NCI-H1092 treated with DMSO at 0.1 percent for 48 hours (cell line): ENCODE data around the gene MSH5.

ENCODE experiments used
- DNase-seq: peaks from one replicate; lab custom pipeline; 2025; lab: John Stamatoyannopoulos, UW

MSH5 gene

GRCh38 chr6:31760790-31761189 is 21.0 kb downstream of the MSH5 start:
- no peak for DNase-seq

GRCh38 chr6:31761343-31761742 is 21.5 kb downstream of the MSH5 start:
- DNase-seq, result no peak

- no peak for DNase-seq
These were observed 22.6 kb downstream of the MSH5 start, which contains the start of gene SAPCD1 for GRCh38 chr6:31762356-31762755. SAPCD1 (plus strand) TSS chr6:31762656; CDS start chr6:31763055, 399 bp downstream.

GRCh38 chr6:31762878-31763618 is 23.2 kb downstream of the MSH5 start:
- no peak for DNase-seq

GRCh38 chr6:31763619-31763940 is 23.8 kb downstream of the MSH5 start:
- no peak for DNase-seq

- DNase-seq, result no peak
These were observed 24.4 kb downstream of the MSH5 start for GRCh38 chr6:31764198-31764597.

- no peak for DNase-seq
These were observed 25.7 kb downstream of the MSH5 start for GRCh38 chr6:31765559-31765909.

GRCh38 chr6:31765910-31766794 is 26.3 kb downstream of the MSH5 start:
- no peak for DNase-seq

GRCh38 chr6:31767096-31767645 is 27.4 kb downstream of the MSH5 start:
- DNase-seq, result no peak

- DNase-seq, result no peak
These were observed 28.8 kb downstream of the MSH5 start for GRCh38 chr6:31768363-31769257.

- DNase-seq, result no peak
These were observed 30.0 kb downstream of the MSH5 start for GRCh38 chr6:31769684-31770371.

GRCh38 chr6:31770860-31771259 is 31.1 kb downstream of the MSH5 start:
- no peak for DNase-seq

GRCh38 chr6:31771992-31772358 is 32.2 kb downstream of the MSH5 start:
- no peak for DNase-seq

- no peak for DNase-seq
These were observed 35.4 kb downstream of the MSH5 start for GRCh38 chr6:31775184-31775583.

- no peak for DNase-seq
These were observed 36.1 kb downstream of the MSH5 start for GRCh38 chr6:31775633-31776484.

GRCh38 chr6:31776485-31776988 is 36.7 kb downstream of the MSH5 start:
- DNase-seq, result no peak

GRCh38 chr6:31776989-31777666 is 37.3 kb downstream of the MSH5 start, which contains the start of gene VWA7:
VWA7 (minus strand) TSS chr6:31777328; CDS start chr6:31776779, 549 bp downstream.
- peak; percentile 19 for DNase-seq

GRCh38 chr6:31777667-31778050 is 37.9 kb downstream of the MSH5 start:
- DNase-seq, result no peak

- DNase-seq, result no peak
These were observed 38.4 kb downstream of the MSH5 start for GRCh38 chr6:31778193-31778592.
